Panc1 (cell line): ENCODE data around the gene RASIP1. TPM values are rescaled to one million over a fixed set of nuclear protein-coding genes. Genes with fewer than 3 reads are reported as not detected.

Source experiments
- ATAC-seq: fragments of 200-7000 bp; cut with Tn5 transposase; 2 replicates; pipeline ENCODE4 v1.9.1; 2020; ENCODE audit warnings: mild to moderate bottlenecking, moderate library complexity
- BruUV-seq: library from RNA; stranded (reverse); fragments of 400-500 nt; replicated peaks from 2 replicates; lab custom pipeline; 2021; lab: Mats Ljungman, UMichigan
- CTCF ChIA-PET: fragments of 300-600 bp; sonication (Branson Sonifier 250); formaldehyde crosslinking; loops from one replicate; lab custom pipeline; 2022; ENCODE audit warnings: antibody characterized with exemption; lab: Charles Lee
- POLR2A ChIA-PET: fragments of 300-600 bp; sonication (Branson Sonifier 250); formaldehyde crosslinking; loops from one replicate; lab custom pipeline; 2022; ENCODE audit warnings: antibody characterized with exemption; lab: Charles Lee
- DNase-seq: peaks from one replicate; pipeline ENCODE4 v3.0.0-alpha.2; 2010; ENCODE audit warnings: low read depth, low spot score
- H3K27ac ChIP-seq: 2 replicates; pipeline ENCODE4 v1.5.1; 2011; ENCODE audit warnings: mild to moderate bottlenecking, low read length, inconsistent platforms
- H3K27me3 ChIP-seq: fragments of 200-500 bp; sonication (Bioruptor generic); 2 replicates; pipeline ENCODE4 v1.6.0; 2014; ENCODE audit warnings: low read length, inconsistent platforms; ENCODE audit not compliant: control insufficient read depth, insufficient read depth
- H3K36me3 ChIP-seq: fragments of 200-500 bp; sonication (Bioruptor generic); 2 replicates; pipeline ENCODE4 v1.5.1; 2014; ENCODE audit warnings: inconsistent platforms, mild to moderate bottlenecking, low read length, moderate library complexity; ENCODE audit not compliant: control insufficient read depth, insufficient read depth
- H3K4me1 ChIP-seq: 2 replicates; pipeline ENCODE4 v1.5.1; 2011; ENCODE audit warnings: inconsistent platforms, mild to moderate bottlenecking, low read length, moderate library complexity; ENCODE audit not compliant: control insufficient read depth, insufficient read depth
- H3K4me3 ChIP-seq, 2 experiments: 2 replicates each; pipeline ENCODE4 v1.5.1; 2011 to 2012; ENCODE audit warnings: low read depth in 2 of 2, low read length in 2 of 2, mild to moderate bottlenecking in 2 of 2, inconsistent platforms in 1 of 2, moderate library complexity in 1 of 2
- H3K9me3 ChIP-seq: fragments of 200-500 bp; sonication (Bioruptor generic); 2 replicates; pipeline ENCODE4 v1.5.1; 2014; ENCODE audit warnings: low read depth, mild to moderate bottlenecking, inconsistent platforms, low read length, moderate library complexity; ENCODE audit not compliant: control insufficient read depth, insufficient read depth
- POLR2AphosphoS5 ChIP-seq: IDR thresholded peaks from 2 replicates; pipeline ENCODE4 v1.6.1; 2012; ENCODE audit warnings: mild to moderate bottlenecking, low read depth, low read length, moderate library complexity
- SIN3A ChIP-seq: IDR thresholded peaks from 2 replicates; pipeline ENCODE4 v1.6.1; 2012; ENCODE audit warnings: low read depth, mild to moderate bottlenecking, low read length, moderate library complexity, borderline replicate concordance; ENCODE audit not compliant: insufficient read depth
- TCF7L2 ChIP-seq: IDR thresholded peaks from 2 replicates; pipeline ENCODE4 v1.6.1; 2011; ENCODE audit warnings: mild to moderate bottlenecking, low read depth, low read length, inconsistent platforms
- in situ Hi-C: cut with HindIII; loops from 2 replicates; pipeline ENCODE4 v1.10.0; 2016; ENCODE audit warnings: low sequenced_read_pairs, low pct_unique_long_range_greater_than_20kb
- intact Hi-C: fragments of 100-400 bp; cut with micrococcal nuclease; formaldehyde crosslinking; loops from one replicate; pipeline ENCODE4 v1.10.0; 2022; ENCODE audit not compliant: unreplicated experiment
- total RNA-seq: library from RNA; stranded (reverse); gene quantifications from one replicate; pipeline ENCODE4 v1.2.1, GENCODE V29; 2021; ENCODE audit not compliant: unreplicated experiment
- TF ChIP-seq, protein P1 (sequence below), 2 experiments: IDR thresholded peaks; 2 replicates each; pipeline ENCODE4 v1.6.1; 2011 to 2012; ENCODE audit warnings: low read depth in 2 of 2, control low read depth in 1 of 2, low read length in 1 of 2, mild to moderate bottlenecking in 1 of 2, moderate library complexity in 1 of 2; ENCODE audit not compliant: insufficient read depth in 1 of 2
- TF ChIP-seq, protein P2 (sequence below): fragments of 450-650 bp; IDR thresholded peaks from 2 replicates; pipeline ENCODE4 v1.5.1; 2017; ENCODE audit warnings: mild to moderate bottlenecking

Gene RASIP1
- total RNA-seq, 1 experiment from 2014 or later, result 0.41 TPM

DNA sequence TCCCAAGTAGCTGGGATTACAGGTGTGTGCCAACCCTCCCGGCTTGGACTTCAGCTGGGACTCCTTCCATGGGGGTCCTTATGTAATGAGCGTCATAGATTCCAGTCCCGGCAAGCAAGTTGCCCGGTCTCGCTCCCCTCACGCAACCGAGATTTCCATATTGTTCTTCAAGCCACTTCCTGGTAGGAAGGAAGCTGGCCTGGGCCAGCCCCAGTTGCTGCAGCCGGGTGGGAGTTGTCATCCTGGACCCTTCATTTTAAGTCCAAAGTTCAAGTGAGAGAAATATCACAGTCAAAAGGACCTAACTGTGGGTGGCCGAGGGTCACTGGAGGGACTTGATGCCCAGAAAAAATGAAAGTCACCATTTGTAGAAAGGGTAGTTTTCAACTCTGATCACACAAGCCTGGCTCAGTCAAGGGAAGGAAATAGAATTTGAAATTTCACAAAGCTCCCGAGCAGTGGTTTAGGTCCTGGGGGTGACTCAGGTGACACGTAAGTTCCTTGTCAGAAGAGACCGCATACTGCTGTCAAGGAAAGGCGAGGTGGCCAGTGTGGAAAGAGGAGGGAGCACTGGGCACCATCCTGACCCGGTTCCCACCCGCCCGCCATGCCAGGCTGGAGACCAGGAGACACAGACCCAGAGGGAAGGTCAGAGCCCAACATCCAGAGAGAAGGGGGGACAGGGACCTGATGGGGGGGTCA, 20.2 kb upstream of the RASIP1 start:
- Histone ChIP-seq H3K27ac (no peak overlapping the region), H3K9me3 (no peaks in the 10 kb centered on the region), H3K4me3 (no peak overlapping the region), H3K4me1 (no peaks in the 10 kb centered on the region; the same call in 1 of the 2 replicates), H3K27me3 (no peaks in the 10 kb centered on the region), H3K36me3 (no peaks in the 10 kb centered on the region)
- intact Hi-C loops, result no loop called here
- in situ Hi-C loops, result no loop called here
- POLR2A ChIA-PET, result no interaction called here
- DNase-seq (no peak), ATAC-seq (no peak)
- BruUV-seq, result no TSS peak
- no peak for TF ChIP-seq SIN3A
- no peak for TF ChIP-seq POLR2AphosphoS5
- CTCF ChIA-PET, result interaction anchor here (0.7 kb wide), 1 partner anchor 175 kb away, joined by 3 read pairs; no protein-coding TSS in a partner anchor

DNA sequence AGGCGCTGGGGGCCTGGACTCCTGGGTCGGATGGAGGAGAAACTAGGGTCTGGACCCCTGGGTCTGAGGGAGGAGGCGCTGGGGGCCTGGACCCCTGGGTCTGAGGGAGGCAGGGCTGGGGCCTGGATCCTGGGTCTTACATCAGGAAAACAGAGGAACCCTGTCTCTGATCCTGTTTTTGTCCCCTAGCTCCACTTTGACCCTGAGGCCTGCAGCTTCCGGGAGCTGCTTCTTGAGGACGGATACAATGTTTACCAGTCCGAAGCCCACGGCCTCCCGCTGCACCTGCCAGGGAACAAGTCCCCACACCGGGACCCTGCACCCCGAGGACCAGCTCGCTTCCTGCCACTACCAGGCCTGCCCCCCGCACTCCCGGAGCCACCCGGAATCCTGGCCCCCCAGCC, 17.3 kb upstream of the RASIP1 start:
- no peaks in the 10 kb centered on the region; the same call in 1 of the 2 replicates for H3K4me1 ChIP-seq
- BruUV-seq, result no TSS peak
- DNase-seq, result no peak
- CTCF ChIA-PET, result no interaction called here
- no peak overlapping the region for H3K27ac ChIP-seq
- TF ChIP-seq TCF7L2 (no peak), SIN3A (no peak), POLR2AphosphoS5 (no peak)
- TF ChIP-seq, protein P1, sequence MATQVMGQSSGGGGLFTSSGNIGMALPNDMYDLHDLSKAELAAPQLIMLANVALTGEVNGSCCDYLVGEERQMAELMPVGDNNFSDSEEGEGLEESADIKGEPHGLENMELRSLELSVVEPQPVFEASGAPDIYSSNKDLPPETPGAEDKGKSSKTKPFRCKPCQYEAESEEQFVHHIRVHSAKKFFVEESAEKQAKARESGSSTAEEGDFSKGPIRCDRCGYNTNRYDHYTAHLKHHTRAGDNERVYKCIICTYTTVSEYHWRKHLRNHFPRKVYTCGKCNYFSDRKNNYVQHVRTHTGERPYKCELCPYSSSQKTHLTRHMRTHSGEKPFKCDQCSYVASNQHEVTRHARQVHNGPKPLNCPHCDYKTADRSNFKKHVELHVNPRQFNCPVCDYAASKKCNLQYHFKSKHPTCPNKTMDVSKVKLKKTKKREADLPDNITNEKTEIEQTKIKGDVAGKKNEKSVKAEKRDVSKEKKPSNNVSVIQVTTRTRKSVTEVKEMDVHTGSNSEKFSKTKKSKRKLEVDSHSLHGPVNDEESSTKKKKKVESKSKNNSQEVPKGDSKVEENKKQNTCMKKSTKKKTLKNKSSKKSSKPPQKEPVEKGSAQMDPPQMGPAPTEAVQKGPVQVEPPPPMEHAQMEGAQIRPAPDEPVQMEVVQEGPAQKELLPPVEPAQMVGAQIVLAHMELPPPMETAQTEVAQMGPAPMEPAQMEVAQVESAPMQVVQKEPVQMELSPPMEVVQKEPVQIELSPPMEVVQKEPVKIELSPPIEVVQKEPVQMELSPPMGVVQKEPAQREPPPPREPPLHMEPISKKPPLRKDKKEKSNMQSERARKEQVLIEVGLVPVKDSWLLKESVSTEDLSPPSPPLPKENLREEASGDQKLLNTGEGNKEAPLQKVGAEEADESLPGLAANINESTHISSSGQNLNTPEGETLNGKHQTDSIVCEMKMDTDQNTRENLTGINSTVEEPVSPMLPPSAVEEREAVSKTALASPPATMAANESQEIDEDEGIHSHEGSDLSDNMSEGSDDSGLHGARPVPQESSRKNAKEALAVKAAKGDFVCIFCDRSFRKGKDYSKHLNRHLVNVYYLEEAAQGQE (IDR thresholded peaks at IDR 0.05; ENCODE audit: insufficient read depth in 1 of 2, low read depth in 2 of 2, low read length in 1 of 2), result no peak
- TF ChIP-seq, protein P2, sequence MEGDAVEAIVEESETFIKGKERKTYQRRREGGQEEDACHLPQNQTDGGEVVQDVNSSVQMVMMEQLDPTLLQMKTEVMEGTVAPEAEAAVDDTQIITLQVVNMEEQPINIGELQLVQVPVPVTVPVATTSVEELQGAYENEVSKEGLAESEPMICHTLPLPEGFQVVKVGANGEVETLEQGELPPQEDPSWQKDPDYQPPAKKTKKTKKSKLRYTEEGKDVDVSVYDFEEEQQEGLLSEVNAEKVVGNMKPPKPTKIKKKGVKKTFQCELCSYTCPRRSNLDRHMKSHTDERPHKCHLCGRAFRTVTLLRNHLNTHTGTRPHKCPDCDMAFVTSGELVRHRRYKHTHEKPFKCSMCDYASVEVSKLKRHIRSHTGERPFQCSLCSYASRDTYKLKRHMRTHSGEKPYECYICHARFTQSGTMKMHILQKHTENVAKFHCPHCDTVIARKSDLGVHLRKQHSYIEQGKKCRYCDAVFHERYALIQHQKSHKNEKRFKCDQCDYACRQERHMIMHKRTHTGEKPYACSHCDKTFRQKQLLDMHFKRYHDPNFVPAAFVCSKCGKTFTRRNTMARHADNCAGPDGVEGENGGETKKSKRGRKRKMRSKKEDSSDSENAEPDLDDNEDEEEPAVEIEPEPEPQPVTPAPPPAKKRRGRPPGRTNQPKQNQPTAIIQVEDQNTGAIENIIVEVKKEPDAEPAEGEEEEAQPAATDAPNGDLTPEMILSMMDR, result no peak
- intact Hi-C loops, result no loop called here
- no peaks in the 10 kb centered on the region for H3K9me3 ChIP-seq
- H3K27me3 ChIP-seq, result no peaks in the 10 kb centered on the region
- no peak overlapping the region for H3K4me3 ChIP-seq
- no peaks in the 10 kb centered on the region for H3K36me3 ChIP-seq
- in situ Hi-C loops, result no loop called here
- POLR2A ChIA-PET, result no interaction called here
- no peak for ATAC-seq
